CD4-positive, alpha-beta T cell treated with Interleukin-2 at 100 ng/mL for 4 hours (primary cell): ENCODE measurements around the gene KAT2A.
"Not testable (repeated sequence)": the region's sequence is repeated elsewhere in the genome, so short reads cannot be mapped to it uniquely, and the experiment has no call there.

Source experiments
- DNase-seq: peaks from one replicate; pipeline ENCODE4 v3.0.0-alpha.2; 2020; ENCODE audit warnings: low spot score

Gene KAT2A

DNA sequence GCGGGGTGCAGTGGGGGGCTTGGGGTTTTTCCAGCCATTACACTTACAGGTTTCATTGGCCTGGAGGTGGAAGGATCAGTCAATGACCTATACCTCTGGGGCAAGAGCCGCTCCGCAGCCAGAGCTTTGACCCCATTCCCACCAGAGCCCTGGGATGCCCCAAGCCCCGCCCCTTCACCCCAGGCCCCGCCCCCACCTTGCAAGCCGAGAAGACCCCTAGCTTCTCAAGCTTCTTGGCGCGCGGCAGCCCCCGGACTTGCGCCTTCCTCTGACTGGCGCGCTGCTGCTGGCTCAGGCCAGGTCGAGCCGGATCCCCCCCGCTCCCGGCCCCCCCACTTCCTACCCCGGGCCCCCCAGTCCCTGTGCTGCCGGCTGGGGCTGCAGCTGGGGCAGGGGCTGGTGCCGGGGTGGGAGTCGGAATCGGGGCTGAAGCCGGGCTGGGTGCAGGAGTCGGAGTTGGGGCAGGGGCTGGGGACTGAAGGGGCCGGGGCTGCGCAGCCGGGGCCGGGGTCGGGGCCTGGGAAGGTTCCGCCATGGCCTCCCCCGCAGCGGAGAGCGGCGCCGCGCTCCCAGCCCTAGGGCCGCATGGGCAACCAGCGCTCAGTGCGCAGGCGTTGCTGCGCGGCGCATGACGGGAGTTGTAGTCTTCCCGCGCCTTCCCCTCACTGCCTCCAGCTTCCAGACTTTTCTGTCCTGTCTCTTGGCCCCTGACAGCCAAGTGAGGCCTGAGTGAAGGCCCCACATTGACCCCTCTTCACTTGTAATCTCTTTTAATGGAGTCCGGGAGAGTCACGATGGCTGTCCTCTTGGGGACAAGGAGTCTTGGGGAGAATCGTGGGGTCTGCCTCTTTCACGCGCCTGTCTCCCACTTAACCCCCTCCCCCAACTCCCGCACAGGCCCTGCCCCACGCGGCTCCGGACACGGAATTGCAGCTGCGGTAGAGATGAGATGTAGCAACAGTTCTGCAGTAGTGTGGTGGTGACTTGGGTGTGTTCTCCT, at the start of gene KAT2A:
Gene KAT2A, minus strand, starts transcription at position 598 of the 1,000 bp plus-strand sequence. Its CDS starts 63 bp downstream, at position 535.
- peak; percentile 74 for DNase-seq

DNA sequence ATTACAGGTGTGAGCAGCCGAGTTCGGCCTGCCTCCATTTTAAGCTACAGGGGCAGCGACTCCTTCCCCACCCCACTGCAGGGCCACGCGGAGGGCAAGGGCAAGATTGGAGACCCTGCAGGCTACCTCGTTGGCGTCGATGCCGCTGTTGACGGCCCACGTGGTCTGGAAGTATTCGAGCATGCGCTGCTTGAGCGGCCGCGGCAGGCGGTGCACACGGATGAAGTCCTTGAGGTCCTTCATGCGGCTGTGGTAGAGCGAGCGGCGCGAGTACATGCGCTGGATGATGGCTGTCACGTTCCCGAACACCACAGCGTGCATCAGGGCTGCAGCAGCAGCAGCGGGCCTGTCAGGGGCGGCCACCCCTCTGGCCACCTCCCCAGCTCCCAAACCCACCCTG, 48.2 kb upstream of the KAT2A start:
- DNase-seq = no peak

- DNase-seq = no peak
These were observed 46.6 kb upstream of the KAT2A start for GRCh38 chr17:42167807-42168206.

- no peak for DNase-seq
These were observed 45.1 kb upstream of the KAT2A start for GRCh38 chr17:42166196-42166763.

- no peak for DNase-seq
These were observed 44.6 kb upstream of the KAT2A start for GRCh38 chr17:42165751-42166150.

GRCh38 chr17:42163696-42164407, 42.7 kb upstream of the KAT2A start:
- no peak for DNase-seq

- DNase-seq = no peak
These were observed 41.9 kb upstream of the KAT2A start for GRCh38 chr17:42163113-42163512.

DNA sequence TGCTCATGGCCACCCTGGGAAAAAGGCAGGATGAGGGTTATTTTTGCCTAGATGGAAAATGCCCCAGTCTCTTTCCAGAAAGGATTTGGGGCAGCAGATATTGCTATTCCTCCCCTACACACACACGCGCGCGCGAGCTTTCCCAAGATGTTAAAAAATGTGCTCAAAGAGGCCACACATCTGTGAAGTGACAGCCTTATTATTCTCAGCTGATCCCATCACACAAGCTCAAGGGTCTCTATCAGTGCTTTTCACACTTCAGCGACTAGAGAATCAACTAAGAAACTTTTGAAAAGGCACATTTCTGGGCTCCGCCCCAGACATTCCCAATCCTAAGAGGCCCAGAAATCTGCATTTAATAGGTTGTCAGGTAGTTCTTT, 39.4 kb upstream of the KAT2A start:
- no peak for DNase-seq

- no peak for DNase-seq
These were observed 38.8 kb upstream of the KAT2A start for GRCh38 chr17:42159796-42160530.

DNA sequence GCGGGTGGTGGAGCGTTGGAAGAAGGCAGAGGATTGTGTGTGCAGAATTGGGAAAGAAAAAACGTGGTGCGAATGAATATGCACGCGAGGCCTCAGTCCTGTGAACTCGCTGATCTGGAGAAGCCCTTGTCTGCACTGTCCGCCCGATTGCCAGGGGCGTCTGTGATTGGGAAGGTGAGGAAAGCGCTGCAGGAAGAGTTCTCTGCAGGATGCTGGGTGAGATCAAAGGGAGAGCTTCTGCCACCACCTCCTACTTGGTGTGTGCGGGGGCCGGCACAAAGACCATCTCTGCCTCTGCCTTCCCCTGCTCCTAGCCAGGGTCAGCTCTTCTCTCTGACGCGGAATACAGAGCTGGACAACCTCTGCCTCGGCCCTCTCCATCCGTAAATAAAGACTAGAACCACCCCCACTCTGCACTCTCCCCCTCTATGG, 34.5 kb upstream of the KAT2A start:
- DNase-seq = no peak

- no peak for DNase-seq
These were observed 33.0 kb upstream of the KAT2A start for GRCh38 chr17:42153919-42154742.

GRCh38 chr17:42146911-42147607, 25.9 kb upstream of the KAT2A start:
- no peak for DNase-seq

DNA sequence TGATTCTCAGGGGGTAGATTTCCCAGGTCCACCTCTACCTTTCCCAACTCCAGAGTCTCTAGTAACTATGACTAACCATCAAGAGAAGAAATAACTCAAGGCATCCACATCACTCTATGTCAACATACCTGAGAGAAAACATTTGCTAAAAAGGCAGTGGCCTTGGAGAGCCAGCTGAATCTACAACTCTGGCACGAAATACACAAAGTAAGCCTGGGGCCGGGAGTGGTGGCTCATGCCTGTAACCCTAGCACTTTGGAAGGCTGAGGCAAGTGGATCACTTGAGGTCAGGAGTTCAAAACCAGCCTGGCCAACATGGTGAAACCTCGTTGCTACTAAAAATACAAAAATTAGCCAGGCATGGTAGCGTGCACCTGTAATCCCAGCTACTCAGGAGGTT, 22.0 kb upstream of the KAT2A start:
- not testable (repeated sequence) for DNase-seq

- DNase-seq = no peak
These were observed 21.3 kb upstream of the KAT2A start for GRCh38 chr17:42142371-42142896.

DNA sequence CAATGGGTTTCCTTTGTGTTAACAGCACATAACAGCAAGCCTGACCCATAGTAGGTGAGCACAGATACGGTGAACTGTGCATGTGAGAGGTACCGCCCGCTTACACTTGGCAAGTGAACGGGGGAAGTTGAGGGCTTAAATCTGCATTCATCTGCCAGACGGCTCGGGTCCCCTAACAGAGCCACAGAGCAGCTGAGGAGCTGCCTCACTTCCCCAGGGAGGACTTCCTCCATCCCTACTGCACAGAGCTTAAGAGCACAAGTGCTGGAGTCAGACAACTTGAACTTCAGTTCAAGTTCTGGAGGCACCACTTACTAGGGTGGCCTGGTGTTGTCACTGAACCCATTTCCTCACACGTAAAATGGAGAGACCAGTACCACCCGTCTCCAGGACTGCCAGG, 20.2 kb upstream of the KAT2A start:
- no peak for DNase-seq

- DNase-seq = not testable (repeated sequence)
These were observed 19.5 kb upstream of the KAT2A start for GRCh38 chr17:42140690-42141089.

DNA sequence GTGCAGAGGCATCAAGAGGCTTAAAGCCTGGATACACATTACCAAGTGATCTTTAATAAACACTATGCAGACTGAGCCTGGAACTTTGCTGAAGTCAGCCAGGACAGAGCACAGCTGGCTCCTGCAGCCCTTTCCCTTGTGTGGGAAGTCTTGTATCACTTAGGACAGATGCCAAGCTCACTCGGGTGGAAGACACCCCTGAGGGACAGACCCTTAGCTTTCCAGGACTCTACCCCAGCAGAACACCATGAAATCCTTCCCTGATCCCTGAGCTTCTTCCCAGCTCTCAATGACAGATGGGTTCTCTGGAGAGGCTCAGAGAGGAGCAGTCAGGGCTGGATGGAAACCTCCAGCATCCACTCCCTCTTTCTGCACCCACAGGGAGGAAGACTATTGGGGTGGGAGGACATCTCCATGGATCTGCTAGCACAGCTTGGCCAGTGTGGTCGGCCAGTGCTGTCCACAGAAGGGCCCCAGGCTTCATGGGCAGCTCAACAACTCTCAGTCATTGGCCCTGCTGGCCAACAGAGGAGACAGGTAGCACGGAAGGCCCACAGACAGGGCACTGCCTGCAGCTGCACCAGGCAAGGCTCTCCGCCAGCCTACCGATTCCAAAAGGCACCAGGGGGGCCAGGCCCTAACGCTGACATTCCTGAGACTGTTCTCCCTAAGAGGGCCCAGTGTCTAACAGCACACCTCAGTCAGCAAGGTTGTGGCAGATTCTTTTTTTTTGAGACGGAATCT, 17.8 kb upstream of the KAT2A start:
- DNase-seq = no peak

GRCh38 chr17:42136654-42137051, 15.5 kb upstream of the KAT2A start:
- DNase-seq = no peak
